ENCODE measurements around the gene ARSH. TPM values are rescaled to one million over a fixed set of nuclear protein-coding genes. Genes with fewer than 3 reads are reported as not detected.

ARSH gene
- total RNA-seq, 1 experiment from 2014 or later: not detected

GRCh38 chrX:3052860-3053259, 46.5 kb downstream of the ARSH start:
- H3K9me3 ChIP-seq (ENCODE audit: insufficient read depth, low read depth): no peaks in the 10 kb centered on the region
- H3K27me3 ChIP-seq (ENCODE audit: insufficient read depth, low read depth): peaks cover 15% of the 10 kb centered on the region; the same call in 1 of the 2 replicates
- no peaks in the 10 kb centered on the region for H3K4me1 ChIP-seq (replicated peaks; ENCODE audit: insufficient read depth)
- no peaks in the 10 kb centered on the region for H3K9me2 ChIP-seq (ENCODE audit: insufficient read depth)
- no peak overlapping the region for H3K27ac ChIP-seq
- BruUV-seq (replicated peaks): no TSS peak
- no peak overlapping the region for H2AFZ ChIP-seq
- H4K20me1 ChIP-seq (ENCODE audit: insufficient read depth): no peaks in the 10 kb centered on the region
- POLR2A ChIA-PET (ENCODE audit: unreplicated experiment): no interaction called here
- no peaks in the 10 kb centered on the region for H3F3A ChIP-seq (ENCODE audit: insufficient read depth, low read depth)
- H3K4me2 ChIP-seq: no peak overlapping the region
- TF ChIP-seq EZH2 (IDR thresholded peaks at IDR 0.05; ENCODE audit: low read depth) (no peak), CTCF (conservative IDR thresholded peaks at IDR 0.05) (no peak)
- no peak for DNase-seq
- intact Hi-C loops (cut with micrococcal nuclease; ENCODE audit: unreplicated experiment): no loop called here
- H3K36me3 ChIP-seq (ENCODE audit: low read depth): no peaks in the 10 kb centered on the region
- no peaks in the 10 kb centered on the region for H3K79me2 ChIP-seq (ENCODE audit: low read depth)
- H3K4me3 ChIP-seq: no peak overlapping the region
- CTCF ChIA-PET: no interaction called here

GRCh38 chrX:3066555-3066954, 60.2 kb downstream of the ARSH start:
- intact Hi-C loops (cut with micrococcal nuclease; ENCODE audit: unreplicated experiment): no loop called here
- no peaks in the 10 kb centered on the region for H4K20me1 ChIP-seq (ENCODE audit: insufficient read depth)
- BruUV-seq (replicated peaks): no TSS peak

GRCh38 chrX:3075959-3076358, 69.6 kb downstream of the ARSH start:
- POLR2A ChIA-PET (ENCODE audit: unreplicated experiment): no interaction called here
- Histone ChIP-seq H3K4me1 (replicated peaks; ENCODE audit: insufficient read depth) (no peaks in the 10 kb centered on the region), H3K4me3 (no peak overlapping the region), H2AFZ (no peak overlapping the region), H3K36me3 (ENCODE audit: low read depth) (no peaks in the 10 kb centered on the region), H3K9me2 (ENCODE audit: insufficient read depth) (no peaks in the 10 kb centered on the region), H3F3A (ENCODE audit: insufficient read depth, low read depth) (no peaks in the 10 kb centered on the region), H3K9me3 (ENCODE audit: insufficient read depth, low read depth) (no peaks in the 10 kb centered on the region), H3K4me2 (no peak overlapping the region), H3K79me2 (ENCODE audit: low read depth) (no peaks in the 10 kb centered on the region), H4K20me1 (ENCODE audit: insufficient read depth) (no peaks in the 10 kb centered on the region), H3K27me3 (ENCODE audit: insufficient read depth, low read depth) (no peaks in the 10 kb centered on the region; the same call in 1 of the 2 replicates), H3K27ac (no peak overlapping the region)
- no peak for DNase-seq
- CTCF ChIA-PET: no interaction called here
- intact Hi-C loops (cut with micrococcal nuclease; ENCODE audit: unreplicated experiment): no loop called here
- BruUV-seq (replicated peaks): no TSS peak
- TF ChIP-seq EZH2 (IDR thresholded peaks at IDR 0.05; ENCODE audit: low read depth): no peak
- TF ChIP-seq CTCF (conservative IDR thresholded peaks at IDR 0.05): no peak

More at GRCh38 chrX:3066555-3066954, 60.2 kb downstream of the ARSH start:
- ChIA-PET POLR2A (ENCODE audit: unreplicated experiment) (no interaction called here), CTCF (no interaction called here)
- Histone ChIP-seq H3F3A (ENCODE audit: insufficient read depth, low read depth) (no peaks in the 10 kb centered on the region), H3K27me3 (ENCODE audit: insufficient read depth, low read depth) (0 out of 2 replicates have a peak, but pooled peaks cover 3% of the 10 kb centered on the region), H3K9me3 (ENCODE audit: insufficient read depth, low read depth) (no peaks in the 10 kb centered on the region), H3K79me2 (ENCODE audit: low read depth) (no peaks in the 10 kb centered on the region), H3K9me2 (ENCODE audit: insufficient read depth) (no peaks in the 10 kb centered on the region), H3K4me3 (no peak overlapping the region), H3K27ac (no peak overlapping the region), H3K36me3 (ENCODE audit: low read depth) (no peaks in the 10 kb centered on the region), H3K4me2 (no peak overlapping the region), H2AFZ (no peak overlapping the region), H3K4me1 (replicated peaks; ENCODE audit: insufficient read depth) (no peaks in the 10 kb centered on the region)
- no peak for DNase-seq
- TF ChIP-seq EZH2 (IDR thresholded peaks at IDR 0.05; ENCODE audit: low read depth) (no peak), CTCF (conservative IDR thresholded peaks at IDR 0.05) (no peak)

All from PC-9 (cell line).